A673 (cell line): ENCODE data around the gene TBXAS1. TPM values are rescaled to one million over a fixed set of nuclear protein-coding genes. Genes with fewer than 3 reads are reported as not detected.

Experiments used
- BruUV-seq: library from RNA; stranded (reverse); fragments of 400-500 nt; replicated peaks from 2 replicates; lab custom pipeline; 2021; lab: Mats Ljungman, UMichigan
- CTCF ChIA-PET: fragments of 300-600 bp; sonication (Branson Sonifier 250); formaldehyde crosslinking; loops from one replicate; lab custom pipeline; 2022; ENCODE audit warnings: antibody characterized with exemption; lab: Charles Lee
- POLR2A ChIA-PET: fragments of 300-600 bp; sonication (Branson Sonifier 250); formaldehyde crosslinking; loops from one replicate; lab custom pipeline; 2022; ENCODE audit warnings: antibody characterized with exemption; ENCODE audit not compliant: low non-redundant PET; lab: Charles Lee
- DNase-seq: peaks from one replicate; pipeline ENCODE4 v3.0.0-alpha.2; 2015; ENCODE audit warnings: low spot score
- H3K27ac ChIP-seq: fragments of 200-600 bp; sonication (generic); 2 replicates; pipeline ENCODE4 v1.5.1; 2016; ENCODE audit warnings: mixed run types, low read depth, mild to moderate bottlenecking, mixed read lengths, antibody characterized with exemption, low read length; ENCODE audit not compliant: poor library complexity, severe bottlenecking
- H3K27me3 ChIP-seq: fragments of 200-600 bp; sonication (generic); replicated peaks from 2 replicates; pipeline ENCODE4 v1.6.1; 2017; ENCODE audit warnings: mixed run types, low read depth, mild to moderate bottlenecking, mixed read lengths, antibody characterized with exemption, low read length; ENCODE audit not compliant: insufficient read depth, poor library complexity
- H3K36me3 ChIP-seq: fragments of 200-600 bp; sonication (generic); 2 replicates; pipeline ENCODE4 v1.6.1; 2016; ENCODE audit warnings: mixed run types, mild to moderate bottlenecking, mixed read lengths, antibody characterized with exemption, low read length; ENCODE audit not compliant: insufficient read depth, poor library complexity, severe bottlenecking
- H3K4me1 ChIP-seq: fragments of 200-600 bp; sonication (generic); 2 replicates; pipeline ENCODE4 v1.6.1; 2017; ENCODE audit warnings: mixed run types, mild to moderate bottlenecking, mixed read lengths, antibody characterized with exemption, low read length; ENCODE audit not compliant: insufficient read depth, poor library complexity, severe bottlenecking
- H3K4me3 ChIP-seq: fragments of 200-600 bp; sonication (generic); 2 replicates; pipeline ENCODE4 v1.5.1; 2016; ENCODE audit warnings: low read depth, mixed run types, mild to moderate bottlenecking, mixed read lengths, low read length; ENCODE audit not compliant: poor library complexity, severe bottlenecking
- H3K9me3 ChIP-seq: fragments of 200-600 bp; sonication (generic); 2 replicates; pipeline ENCODE4 v1.6.1; 2016; ENCODE audit warnings: mixed run types, low read depth, mild to moderate bottlenecking, mixed read lengths, antibody characterized with exemption, low read length; ENCODE audit not compliant: poor library complexity, severe bottlenecking
- EZH2 ChIP-seq: fragments of 200-600 bp; sonication (generic); IDR thresholded peaks from 2 replicates; pipeline ENCODE4 v1.6.1; 2017; ENCODE audit warnings: borderline replicate concordance, low read depth, mild to moderate bottlenecking, mixed read lengths, antibody characterized with exemption, low read length; ENCODE audit not compliant: poor library complexity, severe bottlenecking
- intact Hi-C: fragments of 100-400 bp; cut with micrococcal nuclease; formaldehyde crosslinking; loops from one replicate; pipeline ENCODE4 v1.10.0; 2022; ENCODE audit not compliant: unreplicated experiment
- total RNA-seq: library from RNA; stranded (reverse); gene quantifications from 2 replicates; pipeline ENCODE4 v1.2.3, GENCODE V29; 2021
- TF ChIP-seq, protein P1 (sequence below): fragments of 300-800, 200-600 bp; sonication (generic); conservative IDR thresholded peaks from 2 replicates; pipeline ENCODE4 v1.5.1; 2017; ENCODE audit warnings: low read depth, mild to moderate bottlenecking, antibody characterized with exemption, low read length, moderate library complexity, mixed read lengths

TBXAS1 gene
- total RNA-seq, 1 experiment from 2014 or later, result 2.5 TPM

DNA sequence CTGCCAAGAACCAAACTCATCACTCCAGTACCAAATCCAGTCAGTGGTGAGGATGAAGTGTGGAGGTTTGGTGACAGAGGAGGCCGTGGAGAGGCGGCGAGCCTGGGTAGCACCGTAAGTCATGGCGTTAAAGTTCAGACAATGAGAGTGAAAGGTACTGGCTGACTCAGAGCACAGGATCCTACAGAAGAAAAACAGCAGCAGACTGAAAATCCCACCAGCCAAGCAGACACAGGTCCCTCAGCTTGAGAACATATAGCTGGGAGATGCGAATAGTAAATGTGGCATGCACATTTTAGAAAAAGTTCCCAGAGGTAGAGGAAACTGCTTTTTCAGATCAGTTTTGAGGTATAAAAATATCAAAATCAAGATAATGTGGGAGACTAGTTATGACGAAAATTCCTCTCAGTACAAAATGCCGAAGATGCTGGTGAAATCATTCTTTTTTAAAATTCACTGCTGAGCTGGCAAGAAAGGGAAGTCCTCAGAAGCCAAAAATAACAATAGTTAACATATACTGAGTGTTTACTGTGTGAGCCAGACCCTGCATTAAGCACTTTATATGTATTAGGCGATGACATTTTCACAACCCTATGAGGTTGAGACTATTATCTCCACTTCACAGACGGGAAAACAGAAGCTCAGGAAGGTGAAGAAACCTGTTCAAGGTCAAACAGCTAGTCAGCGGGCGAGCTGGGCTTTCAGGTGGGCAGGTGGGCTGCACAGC is 212.8 kb downstream of the TBXAS1 start:
- Histone ChIP-seq H3K27ac (no peak overlapping the region), H3K27me3 (no peaks in the 10 kb centered on the region), H3K36me3 (no peaks in the 10 kb centered on the region), H3K4me3 (no peak overlapping the region), H3K4me1 (no peaks in the 10 kb centered on the region), H3K9me3 (no peaks in the 10 kb centered on the region)
- no TSS peak for BruUV-seq
- POLR2A ChIA-PET, result no interaction called here
- TF ChIP-seq, protein P1, sequence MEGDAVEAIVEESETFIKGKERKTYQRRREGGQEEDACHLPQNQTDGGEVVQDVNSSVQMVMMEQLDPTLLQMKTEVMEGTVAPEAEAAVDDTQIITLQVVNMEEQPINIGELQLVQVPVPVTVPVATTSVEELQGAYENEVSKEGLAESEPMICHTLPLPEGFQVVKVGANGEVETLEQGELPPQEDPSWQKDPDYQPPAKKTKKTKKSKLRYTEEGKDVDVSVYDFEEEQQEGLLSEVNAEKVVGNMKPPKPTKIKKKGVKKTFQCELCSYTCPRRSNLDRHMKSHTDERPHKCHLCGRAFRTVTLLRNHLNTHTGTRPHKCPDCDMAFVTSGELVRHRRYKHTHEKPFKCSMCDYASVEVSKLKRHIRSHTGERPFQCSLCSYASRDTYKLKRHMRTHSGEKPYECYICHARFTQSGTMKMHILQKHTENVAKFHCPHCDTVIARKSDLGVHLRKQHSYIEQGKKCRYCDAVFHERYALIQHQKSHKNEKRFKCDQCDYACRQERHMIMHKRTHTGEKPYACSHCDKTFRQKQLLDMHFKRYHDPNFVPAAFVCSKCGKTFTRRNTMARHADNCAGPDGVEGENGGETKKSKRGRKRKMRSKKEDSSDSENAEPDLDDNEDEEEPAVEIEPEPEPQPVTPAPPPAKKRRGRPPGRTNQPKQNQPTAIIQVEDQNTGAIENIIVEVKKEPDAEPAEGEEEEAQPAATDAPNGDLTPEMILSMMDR, result no peak
- TF ChIP-seq EZH2, result no peak
- intact Hi-C loops, result no loop called here
- CTCF ChIA-PET, result no interaction called here
- DNase-seq, result no peak

DNA sequence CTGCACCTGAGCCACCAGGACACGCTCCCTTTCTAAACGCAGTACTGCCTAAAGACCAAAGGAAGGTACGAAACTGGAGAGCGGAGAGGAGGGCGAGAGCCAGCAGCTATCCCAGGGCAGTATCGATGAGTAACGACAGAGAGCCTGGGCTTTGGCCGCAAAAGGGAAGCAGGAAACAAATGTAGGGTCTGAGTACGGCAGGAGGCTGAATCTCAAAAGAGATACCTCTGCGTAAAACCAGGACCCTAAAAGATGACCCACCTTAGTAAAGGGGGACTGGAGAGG is 213.3 kb downstream of the TBXAS1 start:
- no peak overlapping the region for H3K4me3 ChIP-seq
- CTCF ChIA-PET, result no interaction called here

DNA sequence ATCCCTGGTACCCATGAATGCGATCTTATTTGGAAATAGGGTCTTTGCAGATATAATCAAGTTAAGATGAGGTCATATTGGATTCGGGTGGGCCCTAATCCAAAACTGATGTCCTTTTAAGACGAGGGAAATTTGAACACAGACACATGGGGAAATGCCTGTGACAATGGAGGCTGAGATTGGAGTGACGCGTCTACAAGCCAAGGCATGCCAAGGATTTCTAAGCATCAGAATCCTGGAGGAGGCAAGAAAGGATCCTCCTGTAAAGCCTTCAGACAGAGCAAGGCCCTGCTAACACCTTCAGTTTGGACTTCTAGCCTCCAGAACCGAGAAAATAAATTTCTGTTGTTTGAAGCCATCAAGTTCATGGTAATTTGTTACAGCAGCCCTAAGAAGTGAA is 215.2 kb downstream of the TBXAS1 start:
- TF ChIP-seq EZH2, result no peak
- TF ChIP-seq, protein P1, result no peak
- DNase-seq, result no peak
- no peak overlapping the region for H3K27ac ChIP-seq
- intact Hi-C loops, result no loop called here
- BruUV-seq, result no TSS peak
- no peaks in the 10 kb centered on the region for H3K9me3 ChIP-seq
- H3K27me3 ChIP-seq, result no peaks in the 10 kb centered on the region
- ChIA-PET POLR2A (no interaction called here), CTCF (no interaction called here)
- H3K4me1 ChIP-seq, result no peaks in the 10 kb centered on the region
- H3K4me3 ChIP-seq, result no peak overlapping the region
- no peaks in the 10 kb centered on the region for H3K36me3 ChIP-seq

More for the DNA sequence above, 213.3 kb downstream of the TBXAS1 start:
- intact Hi-C loops, result no loop called here
- BruUV-seq, result no TSS peak
- Histone ChIP-seq H3K4me1 (no peaks in the 10 kb centered on the region), H3K27ac (no peak overlapping the region), H3K9me3 (no peaks in the 10 kb centered on the region), H3K36me3 (no peaks in the 10 kb centered on the region), H3K27me3 (no peaks in the 10 kb centered on the region)
- TF ChIP-seq, protein P1, result no peak
- no peak for TF ChIP-seq EZH2
- DNase-seq, result no peak
- POLR2A ChIA-PET, result no interaction called here
